COR-L47 (cell line): Measurements from ENCODE around the gene LIX1L.

Experiments used
- DNase-seq: peaks from one replicate; lab custom pipeline; 2025; lab: John Stamatoyannopoulos, UW

The LIX1L gene

DNA sequence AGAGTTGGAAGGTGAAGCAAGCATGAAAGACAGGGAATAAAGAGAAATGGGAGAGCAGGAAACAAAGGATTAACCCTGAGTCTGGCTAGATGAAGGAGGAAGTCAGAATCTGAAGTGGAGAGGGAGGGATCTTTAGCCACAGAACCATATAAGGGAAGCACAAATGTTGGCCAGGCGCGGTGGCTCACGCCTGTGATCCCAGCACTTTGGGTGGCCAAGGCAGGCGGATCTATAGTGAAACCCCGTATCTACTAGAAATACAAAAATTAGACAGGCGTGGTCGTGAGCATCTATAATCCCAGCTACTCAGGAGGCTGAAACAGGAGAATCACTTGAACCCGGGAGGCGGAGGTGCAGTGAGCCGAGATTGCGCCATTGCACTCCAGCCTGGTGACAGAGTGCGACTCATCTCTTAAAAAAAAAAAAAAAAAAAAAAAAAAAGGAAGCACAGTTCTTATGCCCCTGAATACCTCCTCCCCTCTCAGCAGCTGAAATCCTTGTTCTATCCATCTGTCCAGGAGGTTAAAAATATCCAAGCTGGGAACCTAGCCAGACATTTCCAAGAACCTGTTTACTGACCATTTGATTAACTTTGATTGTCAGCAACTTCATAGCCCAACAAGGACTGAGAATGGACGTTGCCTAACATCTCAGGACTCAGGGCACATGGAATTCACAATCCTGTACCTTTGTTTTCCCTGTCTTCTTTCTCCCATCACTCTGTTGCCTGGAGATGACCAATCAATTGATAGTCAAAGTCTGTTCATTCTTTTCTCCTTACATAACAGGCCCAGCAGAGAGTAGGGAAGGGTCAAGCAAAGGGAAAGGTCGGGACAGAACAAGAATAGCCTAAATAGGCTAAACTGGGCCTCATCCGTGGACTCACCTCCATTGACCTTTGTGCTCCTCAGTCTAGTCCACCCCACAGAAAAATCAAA, 28.0 kb upstream of the LIX1L start:
- no peak for DNase-seq

DNA sequence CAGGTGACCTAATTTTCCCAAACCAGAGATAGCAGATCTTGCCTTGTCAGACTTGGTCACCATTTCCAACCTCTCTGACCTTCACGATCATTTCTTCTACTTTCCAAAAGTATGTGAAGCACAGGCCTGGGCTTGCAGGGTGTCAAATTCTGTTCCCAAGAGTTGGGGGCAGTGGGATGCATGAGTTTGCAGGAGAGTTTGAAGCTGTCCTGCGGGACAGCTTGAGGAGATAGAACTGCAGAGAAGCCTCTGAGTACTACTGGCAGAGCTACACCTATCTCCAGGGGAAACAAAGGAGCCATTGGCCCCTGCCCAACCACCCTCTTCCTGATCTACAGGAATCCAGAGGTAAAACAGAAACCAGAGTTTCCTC, 27.3 kb upstream of the LIX1L start:
- no peak for DNase-seq

DNA sequence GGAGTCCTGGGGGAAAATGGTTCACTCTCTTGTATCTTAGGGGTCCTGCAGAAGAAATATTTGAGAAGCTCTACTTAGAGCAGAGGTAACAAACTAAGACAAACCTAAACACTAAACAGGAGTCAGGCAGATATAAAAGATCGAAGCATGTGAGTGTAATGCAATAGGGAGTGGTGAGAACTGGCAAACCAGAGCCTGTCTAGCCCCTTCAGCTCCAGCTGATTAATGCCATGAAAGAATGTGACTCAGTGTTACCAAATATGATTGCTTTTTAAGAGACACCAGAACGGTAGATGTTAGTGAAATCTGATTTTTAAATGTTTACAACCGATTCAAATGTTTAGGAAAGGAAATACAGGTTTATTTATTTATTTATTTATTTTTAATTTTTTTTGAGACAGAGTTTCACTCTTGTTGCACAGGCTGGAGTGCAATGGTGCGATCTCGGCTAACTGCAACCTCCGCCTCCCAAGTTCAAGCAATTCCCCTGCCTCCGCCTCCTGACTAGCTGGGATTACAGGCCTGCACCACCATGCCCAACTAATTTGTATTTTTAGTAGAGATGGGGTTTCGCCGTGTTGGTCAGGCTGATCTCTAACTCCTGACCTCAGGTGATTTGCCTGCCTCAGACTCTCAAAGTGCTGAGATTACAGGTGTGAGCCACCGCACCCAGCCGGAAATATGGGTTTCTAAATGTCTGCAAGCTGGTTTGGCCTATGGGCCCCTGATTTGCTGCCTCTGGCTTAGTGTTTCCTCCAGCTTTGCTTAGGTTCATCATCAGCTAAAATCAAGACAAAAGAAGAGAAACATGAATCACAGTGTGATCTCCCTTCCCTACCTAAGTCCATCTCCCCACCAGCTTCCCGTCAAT, 26.4 kb upstream of the LIX1L start:
- DNase-seq, result no peak

DNA sequence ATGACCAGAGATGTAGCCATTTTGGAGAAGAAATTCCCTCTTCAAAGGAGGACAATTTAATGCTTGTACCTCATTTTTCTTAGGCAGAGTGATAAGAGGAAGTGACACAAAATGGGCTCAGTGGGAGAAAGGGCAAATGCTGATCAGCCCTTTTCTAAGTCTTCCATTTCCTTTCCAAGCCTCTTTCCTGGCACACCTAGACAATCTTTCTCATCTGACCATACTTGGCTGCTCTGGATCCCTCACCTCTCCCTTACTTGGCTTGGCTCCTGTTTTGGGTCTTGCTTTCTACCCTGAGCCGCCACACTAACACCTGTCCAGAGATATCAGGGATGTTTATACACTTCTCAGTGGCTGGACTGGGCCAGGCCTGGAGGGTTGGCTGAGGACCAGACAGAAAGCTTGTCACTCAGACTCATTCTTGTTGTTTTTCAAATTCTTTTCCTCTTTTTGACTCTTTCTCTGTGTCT, 25.4 kb upstream of the LIX1L start:
- DNase-seq, result no peak

DNA sequence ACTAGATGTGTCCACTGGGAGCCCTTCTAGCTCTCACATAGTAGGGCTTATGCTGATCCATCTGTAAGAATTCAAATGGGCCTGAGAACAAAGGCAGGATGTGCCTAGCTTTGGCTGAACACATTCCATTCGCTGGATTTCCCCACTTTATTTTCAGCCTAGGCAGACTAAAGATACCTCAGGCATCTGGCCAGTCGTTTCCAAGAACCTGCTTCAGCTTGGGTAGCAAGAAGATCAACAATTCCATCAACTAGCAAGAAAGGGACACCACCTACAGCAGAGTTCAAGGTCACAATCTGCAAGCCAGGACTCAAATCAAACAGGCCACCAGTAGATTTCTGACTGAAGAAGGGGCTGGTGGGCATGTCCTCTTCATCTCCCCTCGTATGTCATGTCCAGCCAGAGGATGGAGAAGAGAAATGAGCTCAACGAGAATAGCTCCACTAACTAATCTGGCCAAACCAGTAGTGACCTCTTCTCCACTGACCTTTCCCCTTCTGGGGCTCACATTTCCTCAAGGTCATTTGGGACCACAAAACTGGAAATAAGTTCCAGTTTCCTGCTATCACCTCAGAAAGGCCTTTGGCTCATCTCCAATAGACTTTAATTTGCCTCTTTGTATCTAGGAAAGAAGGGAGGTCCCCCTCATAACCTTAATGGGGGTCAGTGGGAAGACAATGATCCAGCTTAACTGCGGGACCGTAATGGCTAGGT, 24.4 kb upstream of the LIX1L start:
- DNase-seq, result no peak

DNA sequence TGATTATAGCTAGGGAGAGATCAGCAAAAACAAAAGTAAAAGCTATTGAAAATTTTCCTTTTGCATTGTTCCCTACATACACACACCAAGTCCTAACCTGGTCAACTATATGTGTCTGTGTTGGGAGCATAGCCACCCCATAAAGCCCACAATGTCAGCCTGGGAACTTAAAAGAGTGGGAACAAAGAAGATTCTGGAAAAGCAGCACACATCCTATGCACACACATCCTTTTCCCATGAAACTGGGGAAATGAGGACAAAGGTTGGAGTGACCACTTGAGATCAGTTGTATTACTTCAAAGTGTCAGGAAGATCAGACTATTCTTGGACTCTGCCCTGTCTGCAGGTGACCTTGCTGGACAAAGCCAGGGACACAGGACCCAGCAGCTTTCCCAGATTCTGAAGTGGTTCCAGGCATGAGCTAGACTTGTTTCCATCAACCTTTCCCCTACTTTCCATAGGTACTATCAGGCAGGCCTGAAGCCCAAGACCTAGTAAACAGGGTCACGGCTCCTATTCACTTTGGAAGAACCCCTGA, 22.7 kb upstream of the LIX1L start:
- no peak for DNase-seq

DNA sequence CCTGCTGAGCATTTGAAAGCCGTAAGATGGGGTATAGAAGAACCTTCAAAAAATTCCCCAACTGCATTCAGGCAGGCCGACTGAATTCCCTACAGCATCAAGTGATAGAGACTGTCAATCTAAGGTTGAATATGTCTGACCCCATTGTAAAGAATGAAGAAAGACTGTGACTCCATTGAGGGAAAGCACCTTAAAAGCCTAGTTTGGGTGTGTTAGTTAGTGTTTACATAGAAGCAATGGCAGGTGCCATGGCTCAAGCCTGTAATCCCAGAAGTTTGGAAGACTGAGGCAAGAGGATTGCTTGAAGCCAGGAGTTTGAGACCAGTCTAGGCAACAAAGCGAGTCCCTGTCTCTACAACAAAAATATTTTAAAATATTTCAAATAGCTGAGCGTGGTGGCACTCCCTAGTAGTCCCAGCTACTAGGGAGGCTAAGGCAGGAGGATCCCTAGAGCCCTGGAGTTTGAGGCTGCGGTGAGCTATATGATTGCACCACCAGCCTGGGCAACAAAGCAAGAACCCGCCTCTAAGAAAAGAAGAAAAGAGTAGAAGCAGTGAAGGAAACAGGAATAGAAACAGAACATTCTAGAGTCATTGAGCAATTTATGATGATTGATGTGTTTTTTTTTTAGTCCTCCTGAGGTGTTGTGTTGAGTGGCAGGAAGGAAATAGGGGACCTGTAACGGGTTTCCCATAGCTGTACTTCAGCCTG, 22.1 kb upstream of the LIX1L start:
- DNase-seq, result no peak

DNA sequence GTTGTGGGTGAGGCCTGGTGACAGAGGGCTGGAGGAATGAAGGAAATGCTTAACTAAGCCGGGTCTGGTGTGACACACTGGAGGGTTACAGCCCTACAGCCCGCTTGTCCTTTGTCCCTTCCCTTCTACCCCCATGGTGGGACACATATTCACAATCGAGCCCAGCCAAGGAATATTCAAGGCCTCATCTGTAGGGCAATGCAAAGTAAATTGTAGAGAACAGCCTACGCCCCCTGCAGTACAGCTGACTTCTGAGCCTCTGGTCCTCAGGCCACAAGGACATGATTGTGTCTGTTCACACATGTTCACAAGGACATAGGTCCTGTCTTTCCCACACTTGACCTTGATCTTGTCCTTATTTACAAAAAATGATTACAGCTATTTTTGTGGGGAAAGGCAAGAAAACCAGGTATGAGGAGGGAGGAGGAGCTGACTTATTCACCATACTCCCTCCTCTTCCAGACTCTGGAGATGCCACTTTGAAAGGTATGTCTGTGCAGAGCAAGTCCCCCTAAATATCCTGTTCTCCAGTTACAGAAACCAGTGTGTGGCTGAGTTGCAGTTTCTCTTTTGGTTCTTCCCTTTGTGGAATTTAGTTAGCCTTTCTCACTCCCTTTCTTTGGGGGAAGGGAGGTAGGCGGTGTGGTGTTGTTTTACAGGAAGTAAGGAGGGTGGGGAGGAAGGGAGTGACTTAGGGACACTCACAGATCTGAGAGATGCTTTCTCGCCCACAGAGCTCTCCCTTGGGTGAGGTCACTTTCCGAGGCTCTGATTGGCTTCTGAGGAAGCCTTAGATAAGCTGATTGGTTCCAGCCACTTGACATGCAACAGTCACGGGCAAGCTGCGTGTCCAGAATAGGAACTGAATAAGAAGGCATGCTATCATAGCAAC, 21.3 kb upstream of the LIX1L start:
- peak; percentile 97 for DNase-seq

DNA sequence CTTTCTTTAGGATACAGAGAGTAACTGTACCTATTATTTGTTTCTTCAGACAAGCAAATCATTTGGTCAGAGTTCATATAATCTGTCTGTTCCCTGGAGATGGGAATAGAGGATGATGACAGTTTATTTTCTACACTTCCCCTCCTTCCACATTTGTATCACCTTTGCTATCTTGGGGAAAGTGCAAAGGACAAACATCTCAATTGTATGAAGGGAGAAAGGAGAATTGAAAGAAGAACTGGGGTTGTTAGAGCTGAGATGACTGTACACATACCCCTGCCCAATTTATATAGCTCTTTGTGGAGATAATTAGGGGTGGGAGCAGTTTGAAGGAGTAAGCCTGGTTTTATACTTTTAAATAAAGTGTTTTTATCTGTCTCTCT, 20.6 kb upstream of the LIX1L start:
- no peak for DNase-seq

DNA sequence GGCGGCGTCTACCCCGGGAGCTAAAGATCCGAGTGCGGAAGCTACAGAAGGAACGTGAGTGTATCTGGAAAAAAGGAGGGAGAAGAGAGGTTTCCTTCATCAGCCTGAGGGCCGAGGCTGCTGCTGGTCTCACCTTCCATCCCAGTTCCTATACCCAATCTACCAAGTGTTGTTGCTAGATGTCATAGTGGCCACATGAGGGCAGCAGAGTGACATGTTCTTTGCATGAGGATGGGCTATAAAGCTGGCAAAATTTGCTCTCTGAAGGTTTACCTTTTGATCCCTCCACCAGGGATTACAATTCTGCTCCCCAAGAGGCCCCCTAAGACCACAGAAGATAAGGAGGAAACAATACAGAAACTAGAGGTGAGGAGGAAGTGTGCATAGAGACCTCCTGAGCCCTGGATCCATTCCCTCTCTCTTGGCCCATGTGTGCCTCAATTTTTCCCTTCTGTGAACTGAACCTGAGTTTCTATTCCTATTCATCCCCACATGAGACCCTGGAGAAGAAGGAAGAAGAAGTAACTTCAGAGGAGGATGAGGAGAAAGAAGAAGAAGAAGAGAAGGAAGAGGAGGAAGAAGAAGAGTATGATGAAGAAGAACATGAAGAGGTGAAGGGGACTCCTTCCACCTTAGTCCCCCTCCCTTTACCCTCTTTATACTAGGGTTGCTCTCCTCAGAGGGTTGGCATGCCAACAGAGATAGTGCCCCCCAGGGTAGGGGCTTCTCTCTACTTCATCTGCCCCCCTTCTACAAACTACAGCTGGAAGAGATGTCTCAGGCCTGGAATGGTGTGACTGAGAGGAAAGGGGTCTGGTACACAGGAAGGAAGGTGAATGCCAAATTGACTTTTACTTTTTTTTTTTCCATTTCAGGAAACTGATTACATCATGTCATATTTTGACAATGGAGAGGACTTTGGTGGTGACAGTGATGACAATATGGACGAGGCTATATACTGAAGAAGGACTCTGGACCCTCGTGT, 20.0 kb upstream of the LIX1L start:
- peak; percentile 80 for DNase-seq

DNA sequence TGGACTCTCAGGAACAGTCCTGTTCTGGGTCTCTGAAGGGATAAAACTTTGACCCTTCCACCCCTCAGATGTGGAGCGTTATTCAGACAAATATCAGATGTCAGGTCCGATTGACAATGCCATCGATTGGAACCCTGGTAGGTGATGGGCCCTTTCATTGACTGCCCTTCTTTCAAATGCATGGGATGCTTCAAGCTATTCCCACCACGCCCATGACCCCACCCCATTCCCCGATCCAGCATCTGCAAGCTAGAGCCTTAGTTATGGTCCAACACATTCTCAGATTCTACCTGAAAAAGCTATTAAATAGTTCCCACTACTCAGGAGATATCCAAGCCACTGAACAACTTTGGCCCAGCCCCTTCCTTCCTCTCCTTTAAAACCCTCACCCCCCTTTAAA, 19.2 kb upstream of the LIX1L start:
- DNase-seq, result no peak

DNA sequence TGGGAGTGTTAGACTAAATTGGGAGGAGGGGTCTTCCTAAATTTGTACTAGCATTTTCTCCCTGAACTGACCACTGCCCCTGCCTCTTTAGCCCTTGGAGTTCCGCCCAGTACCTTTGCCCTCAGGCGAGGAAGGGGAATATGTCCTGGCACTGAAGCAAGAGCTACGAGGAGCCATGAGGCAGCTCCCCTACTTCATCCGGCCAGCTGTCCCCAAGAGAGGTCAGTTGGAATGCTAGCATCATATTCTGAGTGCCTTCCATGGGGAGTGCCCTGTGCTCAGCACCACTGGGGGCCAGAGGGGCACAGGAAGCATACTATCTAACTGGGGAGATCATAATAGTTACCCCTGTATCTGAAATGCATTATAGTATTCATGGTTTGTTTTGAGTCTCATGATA, 17.4 kb upstream of the LIX1L start:
- DNase-seq, result no peak

DNA sequence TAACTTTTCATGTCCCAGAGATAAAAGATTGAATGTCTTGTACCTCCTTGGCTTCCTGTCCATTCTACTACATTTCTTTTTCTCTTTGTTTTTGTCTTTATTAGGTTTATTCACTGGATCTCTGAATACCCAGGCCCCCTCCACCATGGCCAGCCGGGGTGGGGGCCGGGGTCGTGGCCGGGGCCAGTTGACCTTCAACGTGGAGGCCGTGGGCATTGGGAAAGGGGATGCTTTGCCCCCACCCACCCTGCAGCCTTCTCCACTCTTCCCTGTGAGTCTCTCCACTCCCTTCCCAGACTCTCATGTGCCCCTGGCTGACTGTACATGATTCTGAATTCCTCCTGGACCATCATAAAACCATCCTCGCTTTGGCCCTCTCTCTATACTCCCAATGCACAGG, 16.9 kb upstream of the LIX1L start:
- no peak for DNase-seq

DNA sequence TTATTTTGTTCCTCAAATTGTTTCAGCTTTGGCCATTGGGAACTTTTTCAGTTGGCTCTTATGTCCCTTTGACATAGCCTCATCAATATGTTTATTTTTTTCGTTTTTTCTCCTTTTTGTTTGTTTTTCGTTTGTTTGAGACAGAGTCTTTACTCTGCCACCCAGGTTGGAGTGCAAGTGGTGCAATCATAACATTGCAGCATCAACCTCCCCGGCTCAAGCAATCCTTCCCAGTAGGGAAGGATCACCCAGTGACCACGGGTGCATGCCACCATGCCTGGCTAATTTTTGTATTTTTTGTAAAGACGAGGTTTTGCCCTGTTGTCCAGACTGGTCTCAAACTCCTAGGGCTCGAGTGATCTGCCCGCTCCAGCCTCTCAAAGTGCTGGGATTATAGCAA, 14.8 kb upstream of the LIX1L start:
- no peak for DNase-seq

DNA sequence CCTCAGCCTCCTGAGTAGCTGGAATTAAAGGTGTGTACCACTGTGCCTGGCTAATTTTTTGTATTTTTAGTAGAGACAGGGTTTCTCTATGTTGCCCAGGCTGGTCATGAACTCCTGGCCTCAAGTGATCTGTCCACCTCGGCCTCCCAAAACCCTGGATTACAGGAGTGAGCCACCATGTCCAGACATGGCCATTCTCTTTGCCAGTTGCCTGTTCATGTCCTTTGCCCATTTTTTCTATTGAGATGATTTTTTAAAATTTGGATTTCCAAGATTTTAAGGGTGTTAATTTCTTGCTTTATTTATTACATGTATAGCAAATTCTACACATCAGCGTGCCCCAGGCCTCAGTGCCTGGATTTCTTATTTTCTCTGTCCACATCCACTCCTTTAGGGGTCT, 9.5 kb upstream of the LIX1L start:
- DNase-seq, result no peak

DNA sequence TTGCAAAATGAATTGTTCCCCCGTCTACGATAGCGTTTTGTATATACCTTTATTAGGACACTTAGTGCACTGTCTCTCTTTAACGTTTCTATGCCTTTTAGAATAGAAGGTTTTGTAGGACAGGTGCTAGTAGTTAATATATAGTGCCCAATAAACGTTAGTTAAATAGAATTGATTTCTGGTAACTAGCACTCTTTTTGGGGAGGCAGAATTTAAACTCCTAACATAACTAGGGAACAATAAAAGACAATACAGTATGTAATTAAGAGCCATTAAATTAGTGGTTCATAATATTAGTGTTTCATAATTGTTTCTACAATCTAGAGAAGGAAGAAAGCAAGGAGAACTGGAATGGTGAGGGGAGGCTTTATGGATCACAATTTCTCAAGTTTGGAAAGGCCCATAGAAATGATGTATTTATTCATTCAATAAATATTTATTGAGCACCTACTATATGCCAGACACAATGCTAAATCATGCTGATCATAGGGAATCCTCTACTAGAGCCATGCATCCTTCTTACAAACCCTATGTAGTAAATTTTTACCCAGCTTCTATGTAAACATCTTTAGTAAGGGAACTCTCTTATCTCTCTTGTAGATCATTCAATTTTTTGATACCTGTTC, 7.4 kb upstream of the LIX1L start:
- no peak for DNase-seq

DNA sequence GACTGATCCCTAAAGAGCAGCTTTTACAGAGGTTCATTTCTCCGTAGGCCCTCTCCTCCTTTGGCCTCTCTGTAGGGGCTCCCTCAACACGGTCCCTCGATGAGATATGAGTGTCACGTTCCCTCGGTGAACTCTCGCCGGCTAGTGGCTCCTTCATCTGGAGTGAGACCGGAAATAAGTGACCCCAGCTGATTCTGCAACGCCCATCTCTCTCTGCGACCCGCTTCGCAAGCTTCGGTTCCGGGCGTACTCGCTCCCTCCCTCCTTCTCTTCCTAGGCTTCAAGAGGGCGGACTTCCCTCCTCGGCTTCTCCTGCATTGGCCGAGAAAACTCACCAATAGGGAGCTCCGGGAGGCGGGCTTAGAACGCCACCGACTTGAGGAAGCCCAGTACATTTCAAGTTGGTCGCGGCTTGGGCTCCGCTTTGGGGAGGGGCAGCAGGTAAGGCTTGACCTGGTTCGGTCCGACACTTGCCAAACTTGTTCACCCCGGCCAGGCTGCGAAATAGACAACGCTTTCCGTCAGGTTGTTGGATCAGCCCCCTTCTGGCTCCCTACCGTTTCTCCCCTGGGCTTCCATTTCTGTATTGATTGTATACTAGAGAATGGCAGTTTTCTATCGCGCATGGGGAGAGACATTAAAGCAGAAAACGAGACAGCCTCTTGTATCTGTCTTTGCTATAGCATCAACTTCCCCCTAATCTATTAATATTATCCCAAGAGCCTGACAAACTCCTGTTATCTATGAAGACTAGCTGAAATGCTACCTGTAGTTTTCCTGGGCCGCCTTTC, 6.7 kb upstream of the LIX1L start, which contains the start of the genes ANKRD34A and POLR3GL:
Gene ANKRD34A (minus strand): TSS at position 248 of the 791 bp plus-strand sequence. CDS start 2,816 bp downstream, outside the sequence.
Gene POLR3GL (plus strand): TSS at position 363 of the 791 bp plus-strand sequence. CDS start 10,176 bp downstream, outside the sequence.
- DNase-seq, result peak; percentile 89
